Neutrophil (primary cell): ENCODE results near the gene IL26.

ENCODE experiments used
- H3K27ac ChIP-seq: fragments of 200-600 bp; sonication (generic); 2 replicates; pipeline ENCODE4 v1.5.1; 2016; ENCODE audit warnings: mild to moderate bottlenecking, moderate library complexity
- H3K27me3 ChIP-seq: fragments of 200-600 bp; sonication (generic); 2 replicates; pipeline ENCODE4 v1.6.0; 2016; ENCODE audit warnings: mild to moderate bottlenecking
- H3K36me3 ChIP-seq: fragments of 200-600 bp; sonication (generic); 2 replicates; pipeline ENCODE4 v1.5.1; 2017
- H3K4me1 ChIP-seq, 2 experiments: fragments of 200-600 bp in 1 of 2; sonication (generic) in 1 of 2; 1 replicate in 1 of 2; 2 replicates in 1 of 2; pipeline versions ENCODE4 v1.5.1 to v1.6.1; 2013 to 2016; ENCODE audit warnings: low read depth in 1 of 2, low read length in 1 of 2, mild to moderate bottlenecking in 1 of 2, moderate library complexity in 1 of 2; ENCODE audit not compliant: control insufficient read depth in 1 of 2, insufficient read depth in 1 of 2
- H3K4me3 ChIP-seq, 2 experiments: fragments of 200-600 bp in 1 of 2; sonication (generic) in 1 of 2; 1 replicate in 1 of 2; 2 replicates in 1 of 2; pipeline ENCODE4 v1.5.1; 2013 to 2016; ENCODE audit warnings: low read depth in 1 of 2, low read length in 1 of 2, mild to moderate bottlenecking in 1 of 2, moderate library complexity in 1 of 2
- H3K9me3 ChIP-seq: fragments of 200-600 bp; sonication (generic); 2 replicates; pipeline ENCODE4 v1.5.1; 2016
- CTCF ChIP-seq: fragments of 200-600 bp; sonication (generic); IDR thresholded peaks from 2 replicates; pipeline ENCODE4 v1.5.1; 2016; ENCODE audit warnings: antibody characterized with exemption

The IL26 gene

GRCh38 chr12:68236421-68237059, 10.9 kb upstream of the IL26 start:
- H3K4me1 ChIP-seq, result peaks cover 11 to 25% of the 10 kb centered on the region in 2 experiments
- H3K27ac ChIP-seq, result peak overlapping the region; percentile 66
- no peak for TF ChIP-seq CTCF
- no peaks in the 10 kb centered on the region for H3K36me3 ChIP-seq
- no peaks in the 10 kb centered on the region for H3K27me3 ChIP-seq
- peak overlapping the region; percentile 52 to 54 for H3K4me3 ChIP-seq
- H3K9me3 ChIP-seq, result no peaks in the 10 kb centered on the region

GRCh38 chr12:68235576-68235975, 10.0 kb upstream of the IL26 start:
- H3K4me1 ChIP-seq, result peaks cover 11 to 25% of the 10 kb centered on the region in 2 experiments
- no peaks in the 10 kb centered on the region for H3K36me3 ChIP-seq
- no peak overlapping the region for H3K4me3 ChIP-seq
- no peaks in the 10 kb centered on the region for H3K9me3 ChIP-seq
- H3K27ac ChIP-seq, result no peak overlapping the region
- no peak for TF ChIP-seq CTCF
- no peaks in the 10 kb centered on the region for H3K27me3 ChIP-seq

DNA sequence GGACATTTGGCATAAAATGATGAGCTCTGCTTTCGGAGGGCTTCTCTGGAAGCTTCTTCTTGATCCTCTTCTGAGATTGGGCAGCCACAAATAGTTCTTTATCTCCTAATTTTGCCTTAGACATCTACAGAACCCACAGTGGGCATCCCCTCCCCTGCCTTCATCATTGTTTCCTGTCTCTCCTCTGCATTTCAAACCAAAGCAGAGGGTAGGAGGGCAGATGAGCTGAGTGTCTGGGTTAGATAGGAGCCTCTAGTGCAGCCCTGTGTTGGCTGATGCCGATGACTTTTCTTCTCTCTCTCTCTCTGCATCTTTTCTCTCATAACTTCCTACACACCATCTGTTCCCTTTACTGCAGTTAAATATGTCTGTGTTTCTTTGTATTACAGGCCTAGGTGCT, 8.5 kb upstream of the IL26 start:
- peaks cover 11 to 24% of the 10 kb centered on the region in 2 experiments for H3K4me1 ChIP-seq
- no peak overlapping the region for H3K4me3 ChIP-seq
- H3K9me3 ChIP-seq, result no peaks in the 10 kb centered on the region
- no peaks in the 10 kb centered on the region for H3K36me3 ChIP-seq
- no peak for TF ChIP-seq CTCF
- no peak overlapping the region for H3K27ac ChIP-seq
- H3K27me3 ChIP-seq, result no peaks in the 10 kb centered on the region

GRCh38 chr12:68233498-68233897, 7.9 kb upstream of the IL26 start:
- no peak overlapping the region for H3K4me3 ChIP-seq
- no peak for TF ChIP-seq CTCF

GRCh38 chr12:68231691-68232090, 6.1 kb upstream of the IL26 start:
- H3K36me3 ChIP-seq, result no peaks in the 10 kb centered on the region
- no peak overlapping the region for H3K4me3 ChIP-seq
- no peak overlapping the region for H3K27ac ChIP-seq
- no peaks in the 10 kb centered on the region for H3K27me3 ChIP-seq
- peaks cover 5 to 9% of the 10 kb centered on the region in 2 experiments for H3K4me1 ChIP-seq
- TF ChIP-seq CTCF, result no peak
- H3K9me3 ChIP-seq, result no peaks in the 10 kb centered on the region

More at GRCh38 chr12:68233498-68233897, 7.9 kb upstream of the IL26 start:
- H3K4me1 ChIP-seq, result peaks cover 11 to 18% of the 10 kb centered on the region in 2 experiments
- no peaks in the 10 kb centered on the region for H3K36me3 ChIP-seq
- H3K9me3 ChIP-seq, result no peaks in the 10 kb centered on the region
- no peaks in the 10 kb centered on the region for H3K27me3 ChIP-seq
- no peak overlapping the region for H3K27ac ChIP-seq
